H1 (cell line): ENCODE measurements around the gene WEE2. TPM values are rescaled to one million over a fixed set of nuclear protein-coding genes. Genes with fewer than 3 reads are reported as not detected.

Source experiments
- CTCF ChIA-PET: fragments of 300-600 bp; sonication (Branson Sonifier 250); formaldehyde crosslinking; loops from one replicate; lab custom pipeline; 2021; ENCODE audit not compliant: partially characterized antibody; lab: Charles Lee
- POLR2A ChIA-PET: fragments of 300-600 bp; sonication (Branson Sonifier 250); formaldehyde crosslinking; loops from one replicate; lab custom pipeline; 2021; ENCODE audit warnings: inconsistent platforms; ENCODE audit not compliant: partially characterized antibody; lab: Charles Lee
- DNase-seq, 2 experiments: peaks; one replicate each; pipeline versions ENCODE4 v3.0.0 to v3.0.0-alpha.2; 2010 to 2022; ENCODE audit warnings: low spot score in 2 of 2, low read depth in 1 of 2, mixed read lengths in 1 of 2
- FAIRE-seq: peaks from 2 replicates; lab custom pipeline; 2011; peaks lifted over from hg19 to GRCh38; lab: Jason Lieb, UNC
- H2AFZ ChIP-seq: 2 replicates; pipeline ENCODE4 v1.8.1; 2012; ENCODE audit warnings: low read length, inconsistent platforms
- H2AK5ac ChIP-seq: 2 replicates; pipeline ENCODE4 v1.6.1; 2013; ENCODE audit warnings: low read depth, low read length
- H2BK120ac ChIP-seq: replicated peaks from 2 replicates; pipeline ENCODE3; 2013; ENCODE audit warnings: low read depth, low read length, inconsistent platforms
- H2BK12ac ChIP-seq: 2 replicates; pipeline ENCODE4 v1.6.1; 2013; ENCODE audit warnings: low read depth, low read length
- H2BK15ac ChIP-seq: 2 replicates; pipeline ENCODE4 v1.6.1; 2013; ENCODE audit warnings: low read length
- H2BK20ac ChIP-seq: 2 replicates; pipeline ENCODE4 v1.6.1; 2013; ENCODE audit warnings: low read length
- H2BK5ac ChIP-seq: 2 replicates; pipeline ENCODE4 v1.6.1; 2013; ENCODE audit warnings: low read depth, low read length
- H3K14ac ChIP-seq: 2 replicates; pipeline ENCODE4 v1.6.1; 2013; ENCODE audit warnings: inconsistent platforms; ENCODE audit not compliant: insufficient read length
- H3K18ac ChIP-seq: 2 replicates; pipeline ENCODE4 v1.6.1; 2013; ENCODE audit warnings: low read length; ENCODE audit errors: extremely low read depth
- H3K23ac ChIP-seq: 2 replicates; pipeline ENCODE4 v1.6.1; 2013; ENCODE audit warnings: inconsistent platforms; ENCODE audit not compliant: insufficient read length
- H3K23me2 ChIP-seq: 2 replicates; pipeline ENCODE4 v1.6.1; 2013; ENCODE audit warnings: low read depth, low read length
- H3K27ac ChIP-seq: 2 replicates; pipeline ENCODE4 v1.6.1; 2011; ENCODE audit warnings: low read depth, low read length, inconsistent platforms
- H3K27me3 ChIP-seq, 4 experiments: replicated peaks in 1 of 4; 1 replicate in 1 of 4; 2 replicates in 3 of 4; pipeline versions ENCODE4 v1.6.1 to v1.8.1; 2011 to 2013; ENCODE audit warnings: low read length in 3 of 4, mild to moderate bottlenecking in 3 of 4, inconsistent platforms in 2 of 4, mixed read lengths in 2 of 4, moderate library complexity in 1 of 4; ENCODE audit not compliant: control insufficient read depth in 3 of 4, insufficient read depth in 3 of 4; ENCODE audit errors: extremely low read depth in 1 of 4
- H3K36me3 ChIP-seq, 4 experiments: 2 replicates each; pipeline versions ENCODE4 v1.6.1 to v1.8.1; 2011 to 2013; ENCODE audit warnings: mild to moderate bottlenecking in 4 of 4, low read length in 3 of 4, moderate library complexity in 2 of 4, control low read depth in 1 of 4, inconsistent platforms in 1 of 4; ENCODE audit not compliant: insufficient read depth in 4 of 4, control insufficient read depth in 2 of 4
- H3K4ac ChIP-seq: replicated peaks from 2 replicates; pipeline ENCODE3; 2013; ENCODE audit warnings: low read length, low read depth, mixed read lengths, inconsistent platforms; ENCODE audit not compliant: insufficient read length
- H3K4me1 ChIP-seq, 4 experiments: replicated peaks in 1 of 4; 1 replicate in 1 of 4; 2 replicates in 3 of 4; pipeline versions ENCODE4 v1.6.1 to v1.8.1; 2011 to 2013; ENCODE audit warnings: low read length in 3 of 4, inconsistent platforms in 2 of 4, mixed read lengths in 1 of 4; ENCODE audit not compliant: insufficient read depth in 4 of 4, control insufficient read depth in 3 of 4
- H3K4me2 ChIP-seq, 2 experiments: 2 replicates each; pipeline versions ENCODE4 v1.6.1 to v1.8.1; 2011 to 2013; ENCODE audit warnings: low read depth in 2 of 2, low read length in 2 of 2, control low read depth in 1 of 2, inconsistent platforms in 1 of 2, mild to moderate bottlenecking in 1 of 2; ENCODE audit not compliant: insufficient read depth in 1 of 2
- H3K4me3 ChIP-seq, 4 experiments: fragments of 200-600, 300-600 bp in 1 of 4; sonication (generic), shearing (Covaris generic), sonication (Bioruptor Twin) in 1 of 4; 2 replicates each; pipeline versions ENCODE4 v1.5.1 to v1.8.1; 2011 to 2016; ENCODE audit warnings: low read length in 4 of 4, low read depth in 3 of 4, control low read depth in 2 of 4, inconsistent platforms in 2 of 4, mild to moderate bottlenecking in 2 of 4, mixed read lengths in 1 of 4, moderate library complexity in 1 of 4; ENCODE audit not compliant: insufficient read depth in 2 of 4; ENCODE audit errors: extremely low read depth in 1 of 4
- H3K56ac ChIP-seq: replicated peaks from 2 replicates; pipeline ENCODE3; 2013; ENCODE audit warnings: low read depth, mild to moderate bottlenecking, mixed read lengths, low read length, inconsistent platforms; ENCODE audit not compliant: insufficient read length
- H3K79me1 ChIP-seq: 2 replicates; pipeline ENCODE4 v1.6.1; 2013; ENCODE audit warnings: low read depth, low read length, control low read depth
- H3K79me2 ChIP-seq, 2 experiments: 2 replicates each; pipeline versions ENCODE4 v1.6.1 to v1.8.1; 2012 to 2013; ENCODE audit warnings: low read length in 2 of 2, mild to moderate bottlenecking in 2 of 2, inconsistent platforms in 1 of 2; ENCODE audit not compliant: insufficient read depth in 2 of 2, control insufficient read depth in 1 of 2
- H3K9ac ChIP-seq, 4 experiments: replicated peaks in 1 of 4; 1 replicate in 1 of 4; 2 replicates in 3 of 4; pipeline versions ENCODE4 v1.6.1 to v1.8.1; 2011 to 2013; ENCODE audit warnings: low read depth in 3 of 4, low read length in 3 of 4, control low read depth in 2 of 4, mild to moderate bottlenecking in 2 of 4, moderate library complexity in 2 of 4, inconsistent platforms in 1 of 4; ENCODE audit errors: extremely low read depth in 1 of 4
- H3K9me3 ChIP-seq, 2 experiments: 2 replicates each; pipeline versions ENCODE4 v1.6.1 to v1.8.1; 2012 to 2013; ENCODE audit warnings: mild to moderate bottlenecking in 2 of 2, moderate library complexity in 2 of 2, control low read depth in 1 of 2, inconsistent platforms in 1 of 2, low read depth in 1 of 2, low read length in 1 of 2, mixed read lengths in 1 of 2; ENCODE audit not compliant: insufficient read depth in 2 of 2
- H4K20me1 ChIP-seq, 2 experiments: replicated peaks in 1 of 2; 2 replicates each; pipeline versions ENCODE3 to v1.8.1; 2011 to 2013; ENCODE audit warnings: inconsistent platforms in 2 of 2, low read length in 2 of 2, mild to moderate bottlenecking in 1 of 2; ENCODE audit not compliant: insufficient read depth in 2 of 2, control insufficient read depth in 1 of 2
- H4K5ac ChIP-seq: 2 replicates; pipeline ENCODE4 v1.6.1; 2013; ENCODE audit warnings: low read length, low read depth, mixed read lengths, inconsistent platforms; ENCODE audit not compliant: insufficient read length
- H4K8ac ChIP-seq: 2 replicates; pipeline ENCODE4 v1.8.0; 2013; ENCODE audit warnings: mild to moderate bottlenecking, moderate library complexity, low read length, inconsistent platforms; ENCODE audit not compliant: insufficient read depth; ENCODE audit errors: extremely low read depth
- H4K91ac ChIP-seq: replicated peaks from 2 replicates; pipeline ENCODE3; 2013; ENCODE audit warnings: low read length, mixed read lengths, inconsistent platforms; ENCODE audit not compliant: insufficient read length
- ATF2 ChIP-seq: IDR thresholded peaks from 2 replicates; pipeline ENCODE4 v1.6.1; 2012; ENCODE audit warnings: low read length, inconsistent platforms
- BCL11A ChIP-seq, 2 experiments: IDR thresholded peaks; one replicate each; pipeline ENCODE4 v1.6.1; 2011; ENCODE audit warnings: low read depth in 2 of 2, low read length in 2 of 2, mild to moderate bottlenecking in 2 of 2
- BRCA1 ChIP-seq: IDR thresholded peaks from 2 replicates; pipeline ENCODE4 v1.6.1; 2012; ENCODE audit warnings: low read depth, low read length, improper control_type of control experiment
- CBX5 ChIP-seq: fragments of 300-800, 300-1000 bp; sonication (generic); IDR thresholded peaks from 2 replicates; pipeline ENCODE4 v1.7.1; 2016; ENCODE audit warnings: antibody characterized with exemption, low read length, low read depth
- CTBP2 ChIP-seq: IDR thresholded peaks from 2 replicates; pipeline ENCODE4 v1.7.0; 2011; ENCODE audit warnings: borderline replicate concordance, mild to moderate bottlenecking, moderate library complexity, mixed read lengths, low read length; ENCODE audit not compliant: insufficient read depth, insufficient read length
- EP300 ChIP-seq, 2 experiments: IDR thresholded peaks; 1 replicate in 1 of 2; 2 replicates in 1 of 2; pipeline ENCODE4 v1.6.1; 2011 to 2012; ENCODE audit warnings: low read depth in 2 of 2, low read length in 2 of 2, mild to moderate bottlenecking in 2 of 2, borderline replicate concordance in 1 of 2, inconsistent platforms in 1 of 2, moderate library complexity in 1 of 2
- RNF2 ChIP-seq: fragments of 200-900, 300-1000 bp; sonication (generic); IDR thresholded peaks from 2 replicates; pipeline ENCODE4 v1.7.1; 2016; ENCODE audit warnings: borderline replicate concordance, low read depth, mild to moderate bottlenecking, antibody characterized with exemption, low read length; ENCODE audit not compliant: poor library complexity, severe bottlenecking; ENCODE audit errors: missing control alignments
- RXRA ChIP-seq: IDR thresholded peaks from 2 replicates; pipeline ENCODE4 v1.6.1; 2011; ENCODE audit warnings: low read depth, mild to moderate bottlenecking, low read length, moderate library complexity; ENCODE audit not compliant: insufficient read depth
- SAP30 ChIP-seq: fragments of 300-600 bp; sonication (generic); IDR thresholded peaks from 2 replicates; pipeline ENCODE4 v1.7.1; 2012; ENCODE audit warnings: low read length, moderate library complexity, mild to moderate bottlenecking, inconsistent platforms; ENCODE audit not compliant: insufficient read depth, insufficient replicate concordance
- TCF12 ChIP-seq: IDR thresholded peaks from 2 replicates; pipeline ENCODE4 v1.6.1; 2011; ENCODE audit warnings: low read depth, mild to moderate bottlenecking, low read length
- YY1 ChIP-seq: IDR thresholded peaks from 2 replicates; pipeline ENCODE4 v1.6.1; 2011; ENCODE audit warnings: low read depth, mild to moderate bottlenecking, low read length
- WGBS, 2 experiments: shearing (Covaris generic) in 1 of 2; methylation state at CpG; one replicate each; pipeline versions ENCODE4 v1.1.6 to v1.1.7; 2013 to 2015; ENCODE audit warnings: low lambda C conversion rate in 2 of 2, mixed read lengths in 2 of 2, inconsistent platforms in 1 of 2, low coverage in 1 of 2, missing lambda C conversion rate in 1 of 2; ENCODE audit not compliant: insufficient replicate concordance in 2 of 2, insufficient coverage in 1 of 2, insufficient read length in 1 of 2; ENCODE audit errors: extremely low coverage in 1 of 2, missing lambda C conversion rate in 1 of 2; 5-methylcytosine and 5-hydroxymethylcytosine counted together
- polyA plus RNA-seq, 7 experiments: library from polyadenylated mRNA; depleted of rRNA in 3 of 7; stranded (reverse) in 5 of 7; unstranded in 2 of 7; fragments of >200 nt in 5 of 7; fragments of 200-250 nt in 2 of 7; gene quantifications; 1 replicate in 5 of 7; 2 replicates in 1 of 7; 4 replicates in 1 of 7; pipeline versions ENCODE4 v1.2.1 to v1.2.3, GENCODE V29; 2011 to 2013; ENCODE audit warnings: missing spikeins in 2 of 7, mixed read lengths in 2 of 7
- total RNA-seq: library from RNA; stranded (reverse); fragmentation: NEBNext Ultra II Directional; extraction: Animal tissue kit (Norgen Biotek cat#: 25700); gene quantifications from 2 replicates; pipeline ENCODE4 v1.2.1, GENCODE V29; 2021

Gene WEE2
- total and polyA plus RNA-seq, 2 of the 8 experiments (the other 6 are each of a cell fraction or from before 2014, with no cell fraction given) = 0.02 TPM; not detected in 1

- Histone ChIP-seq H3K56ac (no peak overlapping the region), H3K4me3 (no peak overlapping the region), H3K23me2 (no peaks in the 10 kb centered on the region), H3K79me1 (no peaks in the 10 kb centered on the region), H3K23ac (no peak overlapping the region), H4K8ac (no peak overlapping the region), H2AFZ (no peak overlapping the region), H2BK15ac (no peak overlapping the region), H3K36me3 (no peaks in the 10 kb centered on the region), H2AK5ac (no peak overlapping the region), H3K4ac (no peak overlapping the region), H4K20me1 (no peaks in the 10 kb centered on the region), H3K9me3 (no peaks in the 10 kb centered on the region), H2BK5ac (no peak overlapping the region), H4K91ac (no peak overlapping the region), H4K5ac (no peak overlapping the region), H2BK12ac (no peak overlapping the region), H3K4me1 (no peaks in the 10 kb centered on the region), H2BK120ac (no peak overlapping the region), H3K9ac (no peak overlapping the region), H3K18ac (no peak overlapping the region), H3K27ac (no peak overlapping the region), H3K27me3 (no peaks in the 10 kb centered on the region; a peak in 1 of 7 replicates), H3K14ac (no peak overlapping the region), H3K4me2 (no peak overlapping the region), H2BK20ac (no peak overlapping the region), H3K79me2 (no peaks in the 10 kb centered on the region)
- POLR2A ChIA-PET = interaction anchor here (1.7 kb wide), 1 partner anchor 9 kb away, joined by 7 read pairs; the partner anchor contains the start of gene SSBP1
- FAIRE-seq = no peak
- DNase-seq = no peak
- 83% methylated on average over 1 of the region's 1 CpG; no CpG with 5 or more reads in 1 of the 2 experiments for WGBS, 2 experiments
- CTCF ChIA-PET = interaction anchor here (2.0 kb wide), 1 partner anchor 9 kb away, joined by 9 read pairs; the partner anchor contains the start of gene SSBP1
- no peak for TF ChIP-seq RNF2
- TF ChIP-seq TCF12 = no peak
- TF ChIP-seq YY1 = no peak
- TF ChIP-seq BRCA1 = no peak
- no peak for TF ChIP-seq SAP30
- TF ChIP-seq ATF2 = no peak
- no peak for TF ChIP-seq RXRA
- no peak for TF ChIP-seq EP300 (IDR thresholded peaks at IDR 0.05; ENCODE audit: borderline replicate concordance in 1 of 2, low read depth in 2 of 2, low read length in 2 of 2)
- no peak for TF ChIP-seq CTBP2
- TF ChIP-seq CBX5 = no peak
- TF ChIP-seq BCL11A (IDR thresholded peaks at IDR 0.05; ENCODE audit: low read depth in 2 of 2, low read length in 2 of 2) = no peak
Measured at GRCh38 chr7:141729020-141729419, 20.9 kb downstream of the WEE2 start.
